Hippocampal formation (tissue), 2 donors: ENCODE data around the gene TSG101.

ENCODE experiments used
- DNase-seq, 2 donors: peaks; one replicate each; lab custom pipeline; 2025; lab: John Stamatoyannopoulos, UW

Gene TSG101

GRCh38 chr11:18526521-18527296 is at the start of gene TSG101:
Gene TSG101, minus strand, starts transcription at chr11:18526942. Its CDS starts 126 bp downstream, at chr11:18526816.
- peak; percentile 80 to 92 for DNase-seq

GRCh38 chr11:18575361-18575760 is 48.6 kb upstream of the TSG101 start:
- no peak for DNase-seq

- DNase-seq, result no peak
Observed at GRCh38 chr11:18567081-18567480, 40.3 kb upstream of the TSG101 start.

GRCh38 chr11:18566406-18566805 is 39.7 kb upstream of the TSG101 start:
- no peak for DNase-seq

GRCh38 chr11:18564149-18564548 is 37.4 kb upstream of the TSG101 start:
- no peak for DNase-seq

- no peak for DNase-seq
Observed at GRCh38 chr11:18563090-18563730, 36.5 kb upstream of the TSG101 start.

- no peak for DNase-seq
Observed at GRCh38 chr11:18548001-18548400, 21.3 kb upstream of the TSG101 start.

- peak in 1 of 2 donors; percentile 30 for DNase-seq
Observed at GRCh38 chr11:18540207-18541009, 13.7 kb upstream of the TSG101 start.

GRCh38 chr11:18536209-18536608 is 9.5 kb upstream of the TSG101 start:
- DNase-seq, result no peak

GRCh38 chr11:18534245-18534644 is 7.5 kb upstream of the TSG101 start:
- DNase-seq, result no peak

GRCh38 chr11:18533365-18533764 is 6.6 kb upstream of the TSG101 start:
- DNase-seq, result no peak

- DNase-seq, result no peak
Observed at GRCh38 chr11:18527512-18527911, 770 bp upstream of the TSG101 start.

GRCh38 chr11:18526130-18526520 is 617 bp downstream of the TSG101 start:
- DNase-seq, result no peak

- no peak for DNase-seq
Observed at GRCh38 chr11:18524248-18524647, 2.5 kb downstream of the TSG101 start.

GRCh38 chr11:18523084-18523483 is 3.7 kb downstream of the TSG101 start:
- DNase-seq, result no peak

GRCh38 chr11:18522388-18522787 is 4.4 kb downstream of the TSG101 start:
- DNase-seq, result no peak

- DNase-seq, result no peak
Observed at GRCh38 chr11:18521122-18521521, 5.6 kb downstream of the TSG101 start.

- DNase-seq, result no peak
Observed at GRCh38 chr11:18502352-18502751, 24.4 kb downstream of the TSG101 start.

- no peak for DNase-seq
Observed at GRCh38 chr11:18501629-18502028, 25.1 kb downstream of the TSG101 start.

GRCh38 chr11:18498039-18498438 is 28.7 kb downstream of the TSG101 start:
- DNase-seq, result no peak

GRCh38 chr11:18495703-18496102 is 31.0 kb downstream of the TSG101 start:
- DNase-seq, result no peak

GRCh38 chr11:18495271-18495670 is 31.5 kb downstream of the TSG101 start:
- DNase-seq, result no peak

GRCh38 chr11:18493310-18493709 is 33.4 kb downstream of the TSG101 start:
- no peak for DNase-seq
